ENCODE data around the gene ZBTB24. TPM values are rescaled to one million over a fixed set of nuclear protein-coding genes. Genes with fewer than 3 reads are reported as not detected.

Gene ZBTB24
- total and polyA plus RNA-seq, 2 donors (not counting 3 experiments of a cell fraction or from before 2014, with no cell fraction given) = 1.9 to 6.2 TPM

DNA sequence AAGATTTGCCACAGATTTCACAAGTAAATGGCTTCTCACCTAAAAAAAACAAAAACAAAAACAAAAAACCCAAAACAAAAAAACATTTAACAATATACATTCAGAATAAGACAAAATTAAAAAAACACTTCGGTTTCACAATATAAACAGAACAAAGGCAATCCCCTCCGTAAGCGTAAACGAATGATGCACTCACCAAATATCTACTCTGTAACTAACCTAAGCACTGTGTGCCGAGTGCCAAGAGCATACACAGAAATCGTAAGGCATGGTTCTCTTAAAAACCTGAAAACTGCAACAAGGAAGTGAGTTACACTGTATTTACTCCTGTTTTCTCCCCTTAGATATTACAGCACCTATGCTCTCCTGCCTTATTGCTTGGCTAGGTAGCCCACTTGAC is 15.3 kb downstream of the ZBTB24 start:
- DNase-seq (ENCODE audit: low read depth, low spot score) = no peak
- H3K4me2 ChIP-seq (ENCODE audit: insufficient read depth, low read length) = no peak overlapping the region
- BruUV-seq (replicated peaks) = no TSS peak
- TF ChIP-seq MYC (IDR thresholded peaks at IDR 0.05; ENCODE audit: low read depth, low read length) (no peak), POLR2AphosphoS5 (IDR thresholded peaks at IDR 0.05; ENCODE audit: insufficient read depth, low read depth, low read length) (no peak), POLR2A (IDR thresholded peaks at IDR 0.05; ENCODE audit: low read depth, low read length) (no peak), FOS (IDR thresholded peaks at IDR 0.05; ENCODE audit: borderline replicate concordance, insufficient read depth, low read length) (no peak), EZH2 (IDR thresholded peaks at IDR 0.05; ENCODE audit: borderline replicate concordance, low read depth, low read length, severe bottlenecking) (no peak), MAX (IDR thresholded peaks at IDR 0.05; ENCODE audit: insufficient read depth, insufficient read length) (no peak), JUN (IDR thresholded peaks at IDR 0.05; ENCODE audit: borderline replicate concordance, insufficient read depth, insufficient read length, low read depth) (no peak), GATA2 (IDR thresholded peaks at IDR 0.05; ENCODE audit: insufficient read depth, insufficient read length, low read depth, low read length) (no peak)
- TF ChIP-seq, protein P1, sequence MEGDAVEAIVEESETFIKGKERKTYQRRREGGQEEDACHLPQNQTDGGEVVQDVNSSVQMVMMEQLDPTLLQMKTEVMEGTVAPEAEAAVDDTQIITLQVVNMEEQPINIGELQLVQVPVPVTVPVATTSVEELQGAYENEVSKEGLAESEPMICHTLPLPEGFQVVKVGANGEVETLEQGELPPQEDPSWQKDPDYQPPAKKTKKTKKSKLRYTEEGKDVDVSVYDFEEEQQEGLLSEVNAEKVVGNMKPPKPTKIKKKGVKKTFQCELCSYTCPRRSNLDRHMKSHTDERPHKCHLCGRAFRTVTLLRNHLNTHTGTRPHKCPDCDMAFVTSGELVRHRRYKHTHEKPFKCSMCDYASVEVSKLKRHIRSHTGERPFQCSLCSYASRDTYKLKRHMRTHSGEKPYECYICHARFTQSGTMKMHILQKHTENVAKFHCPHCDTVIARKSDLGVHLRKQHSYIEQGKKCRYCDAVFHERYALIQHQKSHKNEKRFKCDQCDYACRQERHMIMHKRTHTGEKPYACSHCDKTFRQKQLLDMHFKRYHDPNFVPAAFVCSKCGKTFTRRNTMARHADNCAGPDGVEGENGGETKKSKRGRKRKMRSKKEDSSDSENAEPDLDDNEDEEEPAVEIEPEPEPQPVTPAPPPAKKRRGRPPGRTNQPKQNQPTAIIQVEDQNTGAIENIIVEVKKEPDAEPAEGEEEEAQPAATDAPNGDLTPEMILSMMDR (IDR thresholded peaks at IDR 0.05; ENCODE audit: extremely low read depth in 1 of 2, insufficient read depth in 1 of 2, low read depth in 1 of 2, low read length in 2 of 2) = no peak
- no peaks in the 10 kb centered on the region for H3K79me2 ChIP-seq (ENCODE audit: control insufficient read depth, insufficient read depth, low read length)
- no peak overlapping the region for H3K4me3 ChIP-seq (replicated peaks in 1 of 3; ENCODE audit: insufficient read depth in 1 of 3, low read depth in 1 of 3, low read length in 3 of 3)
- intact Hi-C loops (cut with micrococcal nuclease) = no loop called here
- H3K27ac ChIP-seq (ENCODE audit: insufficient read depth, low read depth, low read length) = no peak overlapping the region
- H2AFZ ChIP-seq (ENCODE audit: low read depth, low read length) = no peak overlapping the region
- no peaks in the 10 kb centered on the region for H4K20me1 ChIP-seq (replicated peaks; ENCODE audit: control insufficient read depth, extremely low read depth, insufficient read depth, low read length)
- no peaks in the 10 kb centered on the region for H3K27me3 ChIP-seq (ENCODE audit: control insufficient read depth in 2 of 2, insufficient read depth in 2 of 2, low read length in 2 of 2)
- no peaks in the 10 kb centered on the region for H3K9me1 ChIP-seq (replicated peaks; ENCODE audit: control insufficient read depth, extremely low read depth, insufficient read depth, low read length)
- dilution Hi-C loops (cut with MboI; ENCODE audit: extremely low pct_ligation_motif_present, low sequenced_read_pairs) = no loop called here
- no peak for FAIRE-seq
- H3K9me3 ChIP-seq (replicated peaks; ENCODE audit: control insufficient read depth, insufficient read depth, low read length) = no peaks in the 10 kb centered on the region
- peaks cover 14 to 21% of the 10 kb centered on the region in 2 experiments for H3K36me3 ChIP-seq (ENCODE audit: control insufficient read depth in 2 of 2, extremely low read depth in 1 of 2, insufficient read depth in 2 of 2, low read length in 2 of 2)
- no peak overlapping the region for H3K9ac ChIP-seq (replicated peaks; ENCODE audit: extremely low read depth, insufficient read depth, low read length)
- CTCF ChIA-PET = no interaction called here
- no peaks in the 10 kb centered on the region for H3K4me1 ChIP-seq (ENCODE audit: control insufficient read depth, extremely low read depth, insufficient read depth, low read length)
- POLR2A ChIA-PET = no interaction called here

All from endothelial cell of umbilical vein (primary cell).